Adrenal gland (tissue), 5 donors: Measurements from ENCODE around the gene ERI3.

Source experiments
- POLR2A ChIP-seq, 2 donors: fragments of 450-650 bp; IDR thresholded peaks; one replicate each; pipeline ENCODE4 v1.6.1; 2017; ENCODE audit warnings: antibody characterized with exemption in 2 of 2, mild to moderate bottlenecking in 2 of 2, moderate library complexity in 1 of 2
- TF ChIP-seq, protein P1 (sequence below), 6 experiments: fragments of 450-650 bp in 4 of 6; fragments of 200-600 bp in 2 of 6; sonication (generic) in 1 of 6; IDR thresholded peaks; 1 replicate in 5 of 6; 2 replicates in 1 of 6; pipeline versions ENCODE4 v1.5.1 to v1.8.0; 2016 to 2021; ENCODE audit warnings: antibody characterized with exemption in 6 of 6, mild to moderate bottlenecking in 2 of 6, moderate library complexity in 1 of 6
- donor health status: DM: no; HTN: no; CAD: no.

DNA sequence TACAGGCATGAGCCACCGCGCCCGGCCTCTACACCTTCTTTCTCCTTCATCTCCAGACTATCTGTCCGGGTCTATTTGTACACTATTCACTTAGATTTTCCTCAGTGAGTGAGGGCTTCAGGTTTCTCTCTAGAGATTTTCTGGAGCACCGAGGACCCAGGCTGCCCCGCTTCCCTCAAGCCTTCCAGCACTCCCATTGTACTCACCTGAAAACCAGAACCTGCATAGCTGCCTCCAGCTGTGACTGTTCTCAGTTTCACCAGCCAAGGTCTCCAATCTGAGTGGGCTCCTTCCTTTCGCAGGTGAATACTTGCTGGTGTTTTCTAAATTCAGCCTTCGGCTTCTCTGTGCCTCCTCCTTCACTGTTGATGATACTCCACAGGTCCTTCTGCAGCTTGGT is 154.7 kb downstream of the ERI3 start:
- TF ChIP-seq, protein P1, sequence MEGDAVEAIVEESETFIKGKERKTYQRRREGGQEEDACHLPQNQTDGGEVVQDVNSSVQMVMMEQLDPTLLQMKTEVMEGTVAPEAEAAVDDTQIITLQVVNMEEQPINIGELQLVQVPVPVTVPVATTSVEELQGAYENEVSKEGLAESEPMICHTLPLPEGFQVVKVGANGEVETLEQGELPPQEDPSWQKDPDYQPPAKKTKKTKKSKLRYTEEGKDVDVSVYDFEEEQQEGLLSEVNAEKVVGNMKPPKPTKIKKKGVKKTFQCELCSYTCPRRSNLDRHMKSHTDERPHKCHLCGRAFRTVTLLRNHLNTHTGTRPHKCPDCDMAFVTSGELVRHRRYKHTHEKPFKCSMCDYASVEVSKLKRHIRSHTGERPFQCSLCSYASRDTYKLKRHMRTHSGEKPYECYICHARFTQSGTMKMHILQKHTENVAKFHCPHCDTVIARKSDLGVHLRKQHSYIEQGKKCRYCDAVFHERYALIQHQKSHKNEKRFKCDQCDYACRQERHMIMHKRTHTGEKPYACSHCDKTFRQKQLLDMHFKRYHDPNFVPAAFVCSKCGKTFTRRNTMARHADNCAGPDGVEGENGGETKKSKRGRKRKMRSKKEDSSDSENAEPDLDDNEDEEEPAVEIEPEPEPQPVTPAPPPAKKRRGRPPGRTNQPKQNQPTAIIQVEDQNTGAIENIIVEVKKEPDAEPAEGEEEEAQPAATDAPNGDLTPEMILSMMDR (IDR thresholded peaks at IDR 0.05), result no peak
- TF ChIP-seq POLR2A (IDR thresholded peaks at IDR 0.05), result no peak
